ENCODE results near the gene LRP3.

The LRP3 gene

GRCh38 chr19:33199441-33200265 lies 5.5 kb downstream of the LRP3 start:
- no peaks in the 10 kb centered on the region for H3K79me2 ChIP-seq (ENCODE audit: insufficient read depth, low read length)
- H3F3A ChIP-seq (ENCODE audit: insufficient read depth, low read length) = no peaks in the 10 kb centered on the region
- H3K36me3 ChIP-seq (ENCODE audit: insufficient read depth, low read length) = no peaks in the 10 kb centered on the region
- H3K4me1 ChIP-seq (ENCODE audit: insufficient read depth, low read length, severe bottlenecking) = no peaks in the 10 kb centered on the region
- no peak overlapping the region for H3K4me3 ChIP-seq (ENCODE audit: low read depth, low read length, poor library complexity, severe bottlenecking)
- H3K9me3 ChIP-seq (ENCODE audit: low read length) = no peaks in the 10 kb centered on the region
- H2AFZ ChIP-seq (ENCODE audit: low read length) = no peak overlapping the region
- no peak for TF ChIP-seq EZH2 (IDR thresholded peaks at IDR 0.05; ENCODE audit: borderline replicate concordance, low read length)
- TF ChIP-seq, protein P1, sequence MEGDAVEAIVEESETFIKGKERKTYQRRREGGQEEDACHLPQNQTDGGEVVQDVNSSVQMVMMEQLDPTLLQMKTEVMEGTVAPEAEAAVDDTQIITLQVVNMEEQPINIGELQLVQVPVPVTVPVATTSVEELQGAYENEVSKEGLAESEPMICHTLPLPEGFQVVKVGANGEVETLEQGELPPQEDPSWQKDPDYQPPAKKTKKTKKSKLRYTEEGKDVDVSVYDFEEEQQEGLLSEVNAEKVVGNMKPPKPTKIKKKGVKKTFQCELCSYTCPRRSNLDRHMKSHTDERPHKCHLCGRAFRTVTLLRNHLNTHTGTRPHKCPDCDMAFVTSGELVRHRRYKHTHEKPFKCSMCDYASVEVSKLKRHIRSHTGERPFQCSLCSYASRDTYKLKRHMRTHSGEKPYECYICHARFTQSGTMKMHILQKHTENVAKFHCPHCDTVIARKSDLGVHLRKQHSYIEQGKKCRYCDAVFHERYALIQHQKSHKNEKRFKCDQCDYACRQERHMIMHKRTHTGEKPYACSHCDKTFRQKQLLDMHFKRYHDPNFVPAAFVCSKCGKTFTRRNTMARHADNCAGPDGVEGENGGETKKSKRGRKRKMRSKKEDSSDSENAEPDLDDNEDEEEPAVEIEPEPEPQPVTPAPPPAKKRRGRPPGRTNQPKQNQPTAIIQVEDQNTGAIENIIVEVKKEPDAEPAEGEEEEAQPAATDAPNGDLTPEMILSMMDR (IDR thresholded peaks at IDR 0.05; ENCODE audit: low read length) = no peak
- no peak overlapping the region for H3K4me2 ChIP-seq (ENCODE audit: low read length)
- no peaks in the 10 kb centered on the region for H3K27me3 ChIP-seq (ENCODE audit: insufficient read depth, low read length)
- no peaks in the 10 kb centered on the region for H4K20me1 ChIP-seq (ENCODE audit: insufficient read depth, low read length)
- H3K27ac ChIP-seq (ENCODE audit: low read depth, low read length, poor library complexity, severe bottlenecking) = no peak overlapping the region
- no peak overlapping the region for H3K9ac ChIP-seq (ENCODE audit: low read length)
- no peaks in the 10 kb centered on the region for H3K9me2 ChIP-seq (ENCODE audit: low read depth, low read length)

DNA sequence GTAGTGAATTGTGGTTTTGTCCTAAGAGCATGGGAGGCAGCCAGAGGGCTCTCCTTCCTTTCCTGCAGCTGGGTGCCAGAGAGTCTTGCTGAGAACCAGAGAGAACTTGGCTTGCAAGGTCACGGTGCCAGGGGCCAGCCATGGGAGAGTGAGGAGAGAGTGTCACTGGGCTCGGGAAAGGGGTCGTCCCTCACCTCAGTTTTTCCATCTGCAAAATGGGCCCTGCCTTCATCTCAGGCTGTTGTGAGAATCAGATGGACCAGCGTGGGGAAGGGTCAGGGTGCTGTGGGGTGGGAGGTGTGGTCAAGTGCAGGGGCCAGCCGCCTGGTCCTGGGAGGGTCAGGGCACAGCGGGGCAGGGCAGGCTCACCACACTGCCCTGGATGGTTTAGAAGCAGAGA lies 7.3 kb downstream of the LRP3 start:
- no peaks in the 10 kb centered on the region for H3K9me3 ChIP-seq (ENCODE audit: low read length)
- no peaks in the 10 kb centered on the region for H3K4me1 ChIP-seq (ENCODE audit: insufficient read depth, low read length, severe bottlenecking)
- H3F3A ChIP-seq (ENCODE audit: insufficient read depth, low read length) = no peaks in the 10 kb centered on the region
- no peak overlapping the region for H3K4me3 ChIP-seq (ENCODE audit: low read depth, low read length, poor library complexity, severe bottlenecking)
- no peaks in the 10 kb centered on the region for H3K9me2 ChIP-seq (ENCODE audit: low read depth, low read length)
- H3K36me3 ChIP-seq (ENCODE audit: insufficient read depth, low read length) = no peaks in the 10 kb centered on the region
- H3K4me2 ChIP-seq (ENCODE audit: low read length) = no peak overlapping the region
- no peaks in the 10 kb centered on the region for H3K79me2 ChIP-seq (ENCODE audit: insufficient read depth, low read length)
- H4K20me1 ChIP-seq (ENCODE audit: insufficient read depth, low read length) = no peaks in the 10 kb centered on the region
- H3K27me3 ChIP-seq (ENCODE audit: insufficient read depth, low read length) = no peaks in the 10 kb centered on the region
- H2AFZ ChIP-seq (ENCODE audit: low read length) = no peak overlapping the region
- H3K27ac ChIP-seq (ENCODE audit: low read depth, low read length, poor library complexity, severe bottlenecking) = no peak overlapping the region
- no peak overlapping the region for H3K9ac ChIP-seq (ENCODE audit: low read length)
- no peak for TF ChIP-seq EZH2 (IDR thresholded peaks at IDR 0.05; ENCODE audit: borderline replicate concordance, low read length)
- TF ChIP-seq, protein P1 (IDR thresholded peaks at IDR 0.05; ENCODE audit: low read length) = no peak

DNA sequence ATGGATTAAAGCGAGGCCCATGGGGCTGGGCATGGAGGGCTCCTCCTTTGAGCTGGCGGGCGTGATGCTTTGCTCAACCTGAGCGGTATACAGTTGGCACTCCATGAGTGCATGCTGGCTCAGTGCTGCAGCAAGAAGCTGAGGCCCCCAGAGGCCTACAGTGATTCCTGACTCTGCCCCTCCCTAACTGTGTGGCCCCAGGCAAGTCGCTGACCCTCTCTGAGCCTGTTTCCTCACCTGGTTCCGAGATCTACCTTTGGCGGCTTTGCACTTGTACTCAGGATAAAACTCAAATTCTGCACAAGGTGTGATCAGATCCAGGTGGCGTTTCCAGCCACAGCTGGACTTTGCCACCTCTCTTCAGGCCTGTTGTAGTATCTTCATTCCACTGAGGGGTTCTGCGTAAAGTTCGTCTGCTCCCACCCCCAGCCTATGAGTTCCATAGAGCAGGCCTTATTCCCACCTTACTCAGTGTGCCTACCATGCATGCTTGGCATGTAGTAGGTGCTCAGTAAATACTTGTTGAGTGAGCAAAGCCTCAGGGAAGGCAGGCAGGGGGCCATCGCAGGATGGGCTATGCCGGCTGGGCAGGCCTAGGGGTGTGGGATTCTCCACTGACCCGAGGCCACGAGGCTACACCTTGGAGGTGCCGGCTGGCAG lies 7.9 kb downstream of the LRP3 start:
- no peaks in the 10 kb centered on the region for H4K20me1 ChIP-seq (ENCODE audit: insufficient read depth, low read length)
- no peak overlapping the region for H3K4me3 ChIP-seq (ENCODE audit: low read depth, low read length, poor library complexity, severe bottlenecking)
- no peaks in the 10 kb centered on the region for H3K4me1 ChIP-seq (ENCODE audit: insufficient read depth, low read length, severe bottlenecking)
- H3K36me3 ChIP-seq (ENCODE audit: insufficient read depth, low read length) = no peaks in the 10 kb centered on the region
- no peaks in the 10 kb centered on the region for H3K9me2 ChIP-seq (ENCODE audit: low read depth, low read length)
- H3K4me2 ChIP-seq (ENCODE audit: low read length) = no peak overlapping the region
- H3K9me3 ChIP-seq (ENCODE audit: low read length) = no peaks in the 10 kb centered on the region
- no peaks in the 10 kb centered on the region for H3K79me2 ChIP-seq (ENCODE audit: insufficient read depth, low read length)
- H3K9ac ChIP-seq (ENCODE audit: low read length) = no peak overlapping the region
- TF ChIP-seq, protein P1 (IDR thresholded peaks at IDR 0.05; ENCODE audit: low read length) = no peak
- TF ChIP-seq EZH2 (IDR thresholded peaks at IDR 0.05; ENCODE audit: borderline replicate concordance, low read length) = no peak
- no peak overlapping the region for H2AFZ ChIP-seq (ENCODE audit: low read length)
- H3K27me3 ChIP-seq (ENCODE audit: insufficient read depth, low read length) = no peaks in the 10 kb centered on the region
- H3K27ac ChIP-seq (ENCODE audit: low read depth, low read length, poor library complexity, severe bottlenecking) = no peak overlapping the region
- H3F3A ChIP-seq (ENCODE audit: insufficient read depth, low read length) = no peaks in the 10 kb centered on the region
